AG04450 (cell line): Measurements from ENCODE around the gene EPB41L4A. TPM values are rescaled to one million over a fixed set of nuclear protein-coding genes. Genes with fewer than 3 reads are reported as not detected.

Experiments used
- CTCF ChIA-PET: fragments of 300-600, 350-600 bp; formaldehyde crosslinking; extraction: SDS; loops from one replicate; lab custom pipeline; 2022; ENCODE audit warnings: antibody characterized with exemption, inconsistent platforms; lab: Charles Lee
- POLR2A ChIA-PET: fragments of 350-600 bp; formaldehyde crosslinking; extraction: SDS; loops from one replicate; lab custom pipeline; 2021; ENCODE audit warnings: antibody characterized with exemption, inconsistent platforms; lab: Yijun Ruan, JAX
- DNase-seq: peaks from one replicate; pipeline ENCODE4 v3.0.0-alpha.2; 2011; ENCODE audit warnings: low read depth, low spot score
- H3K27ac ChIP-seq: one replicate; pipeline ENCODE4 v1.5.1; 2012; ENCODE audit warnings: low read depth, low read length, control low read depth
- H3K27me3 ChIP-seq: one replicate; pipeline ENCODE4 v1.6.0; 2012; ENCODE audit warnings: low read length; ENCODE audit not compliant: control insufficient read depth, insufficient read depth
- H3K4me3 ChIP-seq: 2 replicates; pipeline ENCODE4 v1.5.1; 2011; ENCODE audit warnings: mild to moderate bottlenecking, low read depth, low read length, control low read depth
- H3K9me3 ChIP-seq: 2 replicates; pipeline ENCODE4 v1.5.1; 2012; ENCODE audit warnings: low read length; ENCODE audit not compliant: control insufficient read depth, insufficient read depth
- CTCF ChIP-seq: IDR thresholded peaks from 2 replicates; pipeline ENCODE4 v1.5.1; 2011; ENCODE audit warnings: low read depth, low read length, control low read depth, inconsistent platforms
- polyA plus RNA-seq: library from polyadenylated mRNA; depleted of rRNA; stranded (reverse); fragments of >200 nt; gene quantifications from 2 replicates; pipeline ENCODE4 v1.2.3, GENCODE V29; 2011

The EPB41L4A gene
- polyA plus RNA-seq, 1 experiment: not detected

- ChIA-PET CTCF (no interaction called here), POLR2A (no interaction called here)
- Histone ChIP-seq H3K27me3 (no peaks in the 10 kb centered on the region), H3K4me3 (no peak overlapping the region), H3K27ac (no peak overlapping the region), H3K9me3 (no peaks in the 10 kb centered on the region)
- TF ChIP-seq CTCF: no peak
- no peak for DNase-seq
Measured at GRCh38 chr5:112126982-112127381, 292.1 kb downstream of the EPB41L4A start.

GRCh38 chr5:112125903-112126302 lies 293.2 kb downstream of the EPB41L4A start:
- H3K27ac ChIP-seq: no peak overlapping the region
- H3K4me3 ChIP-seq: no peak overlapping the region
- no peaks in the 10 kb centered on the region; the same call in 1 of the 2 replicates for H3K9me3 ChIP-seq
- POLR2A ChIA-PET: no interaction called here
- TF ChIP-seq CTCF: no peak
- H3K27me3 ChIP-seq: no peaks in the 10 kb centered on the region
- DNase-seq: no peak
- CTCF ChIA-PET: no interaction called here

- DNase-seq: no peak
- Histone ChIP-seq H3K9me3 (peaks cover 6% of the 10 kb centered on the region; the same call in 1 of the 2 replicates), H3K4me3 (no peak overlapping the region), H3K27ac (no peak overlapping the region), H3K27me3 (no peaks in the 10 kb centered on the region)
- ChIA-PET POLR2A (no interaction called here), CTCF (no interaction called here)
- no peak for TF ChIP-seq CTCF
Measured at GRCh38 chr5:112124788-112125187, 294.3 kb downstream of the EPB41L4A start.

GRCh38 chr5:112123086-112123485 lies 296.0 kb downstream of the EPB41L4A start:
- POLR2A ChIA-PET: no interaction called here
- no peak overlapping the region for H3K4me3 ChIP-seq
- CTCF ChIA-PET: no interaction called here
- H3K27me3 ChIP-seq: no peaks in the 10 kb centered on the region
- no peak overlapping the region for H3K27ac ChIP-seq
- no peak for TF ChIP-seq CTCF
- H3K9me3 ChIP-seq: peaks cover 6% of the 10 kb centered on the region; the same call in 1 of the 2 replicates
- DNase-seq: no peak

GRCh38 chr5:112122353-112122752 lies 296.7 kb downstream of the EPB41L4A start:
- Histone ChIP-seq H3K27ac (no peak overlapping the region), H3K4me3 (no peak overlapping the region), H3K9me3 (peaks cover 6% of the 10 kb centered on the region; the same call in 1 of the 2 replicates), H3K27me3 (no peaks in the 10 kb centered on the region)
- DNase-seq: no peak
- ChIA-PET POLR2A (no interaction called here), CTCF (no interaction called here)
- no peak for TF ChIP-seq CTCF
